RPMI8226 (cell line): Measurements from ENCODE around the gene NOTUM.
A peak's percentile ranks its signal among the peaks of the same experiment; 100 is the strongest.

ENCODE experiments used
- DNase-seq: peaks from one replicate; pipeline ENCODE4 v3.0.0-alpha.2; 2015

The NOTUM gene

DNA sequence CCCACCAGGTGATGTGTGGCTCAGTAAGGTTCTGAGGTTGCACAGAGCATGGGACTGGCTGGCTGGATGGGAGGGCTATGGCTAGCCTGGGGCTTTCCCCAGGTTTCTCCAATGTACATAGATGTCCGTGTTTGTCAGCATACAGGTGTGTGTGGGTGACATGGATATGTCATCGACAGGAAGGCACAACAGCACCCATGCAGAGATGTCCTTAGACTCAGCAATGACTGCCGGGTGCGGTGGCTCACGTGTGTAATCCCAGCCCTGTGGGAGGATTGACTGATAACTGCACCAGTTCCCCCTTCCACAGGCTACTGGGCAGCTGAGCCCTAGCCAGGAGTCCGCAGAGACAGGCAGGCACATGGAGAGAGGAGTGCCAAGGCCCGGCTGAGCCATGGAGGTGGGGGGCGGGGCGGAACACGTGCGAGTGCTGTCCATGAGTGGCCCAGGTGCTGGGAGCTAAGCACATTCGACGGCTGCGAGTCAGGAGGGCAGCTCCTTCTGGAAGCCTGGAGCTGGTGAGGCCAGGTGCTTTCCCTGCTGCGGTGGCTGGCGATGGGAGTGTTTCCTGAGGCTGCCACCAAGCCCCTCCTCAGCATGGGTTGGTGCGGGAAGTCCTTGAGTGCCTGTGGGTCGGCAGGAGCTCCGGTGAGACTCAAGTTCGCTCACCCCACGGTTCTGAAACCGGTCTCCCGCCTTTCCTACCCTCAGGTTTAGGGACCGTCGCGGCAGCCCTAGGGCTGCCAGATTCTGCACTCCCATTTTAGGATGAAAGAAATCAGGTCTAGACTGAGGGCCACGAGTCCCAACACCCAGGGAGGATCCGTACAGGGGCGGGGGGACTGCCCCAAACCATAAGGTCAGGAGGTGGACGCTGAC lies 15.6 kb upstream of the NOTUM start:
- peak; percentile 74 for DNase-seq

DNA sequence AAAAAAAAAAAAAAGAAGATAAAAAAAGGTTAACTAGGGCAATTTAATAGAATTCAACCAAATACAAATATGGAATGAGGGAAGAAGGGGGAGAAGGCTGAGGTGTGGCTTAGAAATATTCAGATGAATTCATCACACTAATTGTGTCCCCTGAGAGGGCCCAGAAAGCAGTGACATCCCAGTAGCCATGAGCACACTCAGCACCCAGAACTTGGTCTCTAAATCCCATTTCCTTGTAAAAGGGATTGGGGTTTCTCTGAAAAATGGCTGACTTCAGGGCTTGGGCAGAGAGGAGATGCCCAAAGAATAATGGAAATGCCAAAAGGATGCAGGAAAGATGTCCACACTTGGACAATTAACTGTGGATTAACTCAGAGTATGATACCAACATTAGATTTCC lies 12.4 kb upstream of the NOTUM start:
- DNase-seq: no peak

DNA sequence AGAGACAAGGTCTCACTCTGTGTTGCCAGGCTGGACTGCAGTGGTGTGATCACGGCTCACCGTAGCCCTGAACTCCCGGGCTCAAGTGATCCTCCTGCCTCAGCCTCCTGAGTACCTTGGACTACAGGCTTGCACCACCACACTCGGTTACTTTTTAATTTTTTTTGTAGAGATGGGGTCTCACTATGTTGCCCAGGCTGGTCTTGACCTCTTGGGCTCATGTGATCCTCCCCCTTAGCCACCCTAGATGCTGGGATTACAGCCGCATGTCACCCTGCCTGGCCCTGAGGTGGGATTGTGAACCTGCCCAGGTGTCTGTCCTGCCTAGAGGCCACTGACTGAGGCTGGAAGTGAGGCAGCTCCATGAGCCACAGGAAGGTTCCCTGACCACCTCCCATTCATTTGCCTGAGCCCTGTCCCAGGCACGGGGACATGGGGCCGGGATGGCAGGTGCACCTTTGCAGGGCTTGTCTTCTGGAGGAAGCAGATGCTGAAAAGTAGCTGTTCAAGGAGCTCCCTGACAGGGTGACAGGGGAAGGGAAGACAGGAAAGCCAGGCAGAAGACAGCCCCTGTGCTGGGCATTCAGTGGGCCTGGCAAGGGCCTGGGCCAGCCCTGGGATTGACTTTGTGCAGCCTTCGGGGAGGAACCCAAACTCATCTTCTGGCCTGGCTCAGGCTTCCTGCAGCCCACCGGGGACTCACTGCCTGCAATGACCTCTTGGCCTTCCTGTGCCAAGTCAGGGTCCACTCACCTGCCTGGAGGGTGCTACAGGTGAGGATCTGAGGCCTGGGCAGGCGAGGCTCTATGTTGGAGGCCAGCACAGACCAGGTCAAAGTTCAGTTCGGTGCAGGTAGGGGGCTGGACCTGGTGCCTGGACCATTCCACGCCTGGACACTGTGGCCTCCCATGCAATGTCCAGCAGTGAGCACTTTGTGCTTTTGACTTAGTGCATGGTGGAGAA lies 8.1 kb upstream of the NOTUM start:
- no peak for DNase-seq

DNA sequence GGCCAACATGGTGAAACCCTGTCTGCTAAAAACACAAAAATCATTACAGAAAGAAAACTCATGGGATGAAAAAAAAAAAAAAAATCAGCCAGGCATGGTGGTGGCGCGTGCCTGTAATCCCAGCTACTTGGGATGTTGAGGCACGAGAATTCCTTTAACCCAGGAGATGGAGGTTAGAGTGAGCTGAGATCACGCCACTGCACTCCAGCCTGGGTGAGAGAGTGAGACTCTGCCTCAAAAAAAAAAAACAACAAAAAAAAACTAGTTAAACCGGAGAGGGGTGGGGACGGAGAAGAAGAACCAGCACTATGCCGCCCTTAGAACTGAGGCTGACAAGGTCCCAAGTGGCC lies 7.4 kb upstream of the NOTUM start:
- no peak for DNase-seq

DNA sequence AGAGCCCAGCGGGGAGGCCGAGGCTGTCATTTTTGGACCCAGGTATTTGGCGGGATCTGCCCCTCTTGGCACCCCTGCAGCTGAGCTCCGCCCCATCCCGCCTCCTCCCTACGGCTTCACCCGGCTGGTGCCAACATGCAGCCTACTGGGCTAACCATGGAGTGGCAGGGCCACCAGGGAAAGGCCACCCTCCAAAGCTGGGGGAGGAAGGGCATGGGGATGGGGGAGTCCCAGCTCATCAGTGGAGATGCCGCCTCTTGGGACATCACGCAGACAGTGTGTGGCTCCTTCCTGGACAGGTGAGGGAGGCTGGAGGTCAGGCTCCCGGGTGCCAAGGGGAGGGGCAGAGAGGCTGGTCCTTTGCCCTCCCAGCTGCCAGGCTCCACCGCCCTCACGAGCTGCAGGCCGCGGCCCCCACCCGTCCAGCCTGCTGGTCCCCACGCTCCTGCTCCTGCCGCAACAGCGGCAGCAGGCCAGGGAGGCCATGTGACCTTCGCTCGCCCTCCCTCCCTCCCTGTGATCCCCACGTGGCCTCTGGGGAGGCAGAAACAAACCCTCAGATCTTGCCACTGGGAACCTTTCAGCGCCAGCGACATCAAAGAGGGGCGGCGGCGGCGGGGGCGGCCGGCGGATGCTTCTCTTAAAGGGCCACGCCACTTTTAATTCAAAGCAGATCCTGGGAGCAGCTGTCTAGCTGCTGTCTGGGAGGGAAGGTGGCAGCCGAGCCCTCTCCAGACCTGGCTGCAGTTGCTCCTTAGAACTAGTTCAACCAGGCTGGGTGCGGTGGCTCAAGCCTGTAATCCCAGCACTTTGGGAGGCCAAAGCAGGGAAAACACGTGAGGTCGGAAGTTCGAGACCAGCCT lies 6.8 kb upstream of the NOTUM start:
- peak; percentile 90 for DNase-seq

DNA sequence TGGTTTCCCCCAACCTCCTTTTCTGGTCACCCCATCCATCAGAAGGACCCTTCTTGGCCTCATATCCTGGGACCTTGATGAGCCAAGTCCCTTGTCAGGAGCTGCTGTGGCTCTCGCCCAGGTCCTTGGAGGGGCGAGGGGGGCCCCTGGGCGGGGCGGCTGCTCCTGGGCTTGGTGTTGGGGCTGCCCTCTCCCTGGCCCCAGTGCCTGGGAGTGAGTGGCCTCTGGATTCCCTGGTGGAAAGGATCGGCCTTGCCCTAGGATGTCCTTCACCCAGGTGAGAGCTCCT lies 6.2 kb upstream of the NOTUM start:
- DNase-seq: no peak

DNA sequence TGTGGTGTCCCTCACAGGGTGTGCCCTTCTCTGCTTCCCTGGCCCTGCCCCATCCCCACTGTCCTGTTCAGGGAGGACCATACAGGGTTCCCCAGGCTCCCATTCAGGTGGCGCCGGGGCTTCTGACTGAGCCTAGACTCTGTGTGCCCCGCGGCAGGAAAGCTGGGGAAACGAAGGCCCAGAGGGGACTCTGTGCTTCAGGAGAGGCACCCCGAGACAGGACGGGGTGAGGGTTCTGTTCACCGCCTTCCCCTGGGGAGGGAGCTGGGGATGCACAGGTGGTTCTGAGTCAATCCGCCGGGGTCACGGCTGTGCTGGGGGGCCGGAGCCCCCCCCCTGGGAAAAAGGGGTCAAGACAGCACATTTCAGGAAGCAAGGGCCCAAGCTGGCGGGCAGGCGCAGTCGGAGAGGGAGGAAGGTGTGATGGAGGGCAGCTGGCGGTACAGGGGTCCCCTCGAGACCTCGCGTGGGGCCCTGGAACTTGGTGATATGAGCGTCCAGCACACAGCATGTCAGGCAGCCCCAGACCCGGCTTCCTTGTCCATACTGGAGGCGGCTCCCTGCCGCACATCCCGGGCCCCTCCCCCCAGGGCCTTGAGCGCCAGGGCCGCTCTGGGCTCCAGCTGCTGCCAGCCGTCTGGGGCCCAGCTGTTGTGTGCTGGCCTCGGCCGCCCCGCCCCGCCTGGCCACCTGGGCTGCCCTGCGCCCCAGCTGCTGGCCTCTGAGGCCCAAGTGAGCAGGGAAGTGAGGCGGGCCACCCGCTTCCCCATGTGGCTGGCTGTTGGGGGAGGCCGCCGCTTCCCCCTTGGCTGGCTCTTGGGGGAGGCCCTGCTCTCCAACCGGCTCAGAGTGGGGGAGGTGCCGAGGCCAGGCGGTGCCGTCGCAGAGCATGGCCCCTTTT lies 5.6 kb upstream of the NOTUM start:
- DNase-seq: peak; percentile 77

DNA sequence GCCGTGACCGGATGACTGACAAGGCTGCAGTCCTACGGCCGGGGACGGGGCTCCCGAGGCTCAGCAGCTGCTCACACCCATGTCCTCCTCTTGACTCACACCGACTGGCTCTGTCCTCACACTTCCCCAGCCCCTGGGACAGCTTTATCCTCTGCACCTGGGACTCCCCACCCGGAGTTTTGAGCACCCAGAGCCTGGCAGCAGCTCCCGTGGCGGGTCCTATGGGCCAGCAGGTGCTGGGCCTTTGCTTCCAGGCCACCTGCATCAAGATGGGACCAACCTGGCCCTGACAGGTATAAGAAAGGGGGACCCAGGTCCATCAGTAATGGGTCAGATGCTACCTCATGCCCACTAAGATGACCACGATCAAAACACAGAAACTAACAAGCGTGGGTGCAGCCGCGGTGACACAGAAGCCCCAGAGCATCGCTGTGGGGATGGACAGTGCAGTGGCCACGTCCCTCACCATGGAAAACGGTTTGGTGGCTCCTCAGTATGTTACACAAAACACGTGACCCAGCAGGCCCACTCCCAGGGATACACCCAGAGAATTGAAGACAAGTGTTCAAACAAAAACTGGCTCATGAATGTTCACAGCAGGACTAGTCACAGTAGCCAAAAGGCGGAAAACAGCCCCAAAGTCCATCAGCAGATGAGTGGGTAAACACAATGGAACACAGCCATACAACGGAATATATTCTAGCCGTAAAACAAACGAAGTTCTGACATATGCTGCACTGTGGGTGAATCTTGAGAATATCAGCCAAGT lies 3.3 kb upstream of the NOTUM start:
- peak; percentile 4 for DNase-seq

DNA sequence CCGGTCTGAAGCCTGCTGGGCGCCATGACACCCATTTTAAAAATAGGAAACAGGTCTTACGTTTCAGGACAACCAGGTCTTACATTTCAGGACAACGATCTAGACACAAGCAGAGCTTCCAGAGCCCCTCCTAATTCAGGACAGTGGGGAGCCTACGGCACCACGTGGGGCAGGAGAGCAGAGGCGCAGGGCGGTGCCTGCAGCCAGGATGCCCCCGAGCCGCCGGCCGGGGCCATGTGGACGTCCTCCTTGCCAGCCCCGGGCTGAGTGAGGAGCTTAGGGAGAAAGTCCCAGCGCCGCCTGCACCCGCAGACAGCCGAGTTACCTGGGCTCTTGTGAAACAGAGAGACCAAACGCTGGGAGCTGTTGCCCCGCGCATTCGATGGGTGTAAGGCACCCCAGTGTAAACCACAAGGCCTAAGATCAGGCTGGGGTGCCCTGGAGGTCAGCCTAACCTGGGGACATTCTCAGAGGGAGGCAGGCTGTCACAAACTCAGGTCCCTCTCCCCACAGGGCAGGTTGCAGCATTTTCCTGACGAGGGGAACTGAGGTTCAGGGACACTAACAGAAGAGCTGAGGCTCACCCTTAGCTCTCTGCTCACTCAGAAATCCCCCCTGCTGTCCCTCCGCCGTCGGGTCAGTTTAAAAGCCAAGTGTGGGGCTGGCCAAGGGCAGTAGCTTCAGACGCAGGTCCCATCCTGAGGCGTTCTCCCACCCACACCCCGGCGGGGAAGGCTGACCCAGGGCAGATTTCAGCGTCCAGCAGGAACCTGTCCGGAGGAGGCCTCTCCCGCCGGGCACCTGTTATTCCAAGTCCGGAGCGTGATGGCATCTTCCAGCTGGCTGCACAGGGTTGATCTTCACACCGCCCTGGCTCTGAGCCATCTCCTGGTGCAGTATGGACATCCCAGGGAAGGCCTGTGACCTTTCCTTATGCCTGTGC lies 1.8 kb upstream of the NOTUM start:
- DNase-seq: peak; percentile 21

DNA sequence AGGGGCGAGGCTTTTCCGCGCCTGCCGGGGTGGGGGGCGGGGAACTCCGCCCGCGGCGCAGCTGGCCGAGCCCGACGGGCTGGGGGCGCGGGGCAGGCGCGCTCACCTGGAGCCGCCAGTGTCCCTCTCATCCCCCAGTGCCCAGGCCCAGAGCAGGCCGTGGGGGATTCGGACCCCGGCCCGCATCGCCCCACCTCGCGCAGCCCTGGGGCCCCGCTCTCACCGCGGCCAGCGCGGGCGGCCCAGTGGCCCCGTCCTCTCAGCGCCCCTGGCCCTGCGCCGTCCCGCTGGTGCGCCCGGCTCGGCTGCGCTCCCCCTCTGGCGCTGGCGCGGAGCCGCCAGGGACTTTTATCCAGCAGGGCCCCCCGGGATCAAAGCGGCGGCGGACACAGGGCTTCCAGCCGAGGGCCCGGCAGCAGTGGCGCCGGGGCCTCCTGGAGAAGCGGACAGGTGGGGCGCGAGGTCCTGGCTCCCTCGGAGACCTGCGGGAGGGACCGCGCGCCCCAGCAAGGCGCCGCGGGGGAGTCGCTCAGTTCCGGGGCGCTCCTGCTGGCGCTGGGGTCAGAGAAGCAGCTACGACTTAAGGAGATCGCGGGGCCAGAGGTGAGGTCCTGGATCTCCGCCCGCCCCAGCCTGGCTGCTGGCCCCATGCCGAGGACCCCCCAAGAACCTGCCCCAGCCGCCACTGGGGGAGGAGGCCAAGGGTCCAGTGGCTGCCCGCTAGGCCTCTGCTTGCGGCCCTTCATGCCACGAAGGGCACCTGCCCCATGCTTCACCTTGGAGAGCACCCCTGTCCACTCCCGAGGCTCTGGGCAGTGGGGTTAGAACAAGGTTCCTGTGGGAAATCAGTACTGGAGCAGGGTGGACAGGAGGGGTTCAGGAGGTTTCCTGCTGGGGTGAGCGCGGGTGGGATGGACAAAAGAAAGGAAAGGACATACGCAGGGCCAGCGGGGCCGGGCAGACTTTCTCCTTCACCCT lies 823 bp upstream of the NOTUM start:
- DNase-seq: no peak

DNA sequence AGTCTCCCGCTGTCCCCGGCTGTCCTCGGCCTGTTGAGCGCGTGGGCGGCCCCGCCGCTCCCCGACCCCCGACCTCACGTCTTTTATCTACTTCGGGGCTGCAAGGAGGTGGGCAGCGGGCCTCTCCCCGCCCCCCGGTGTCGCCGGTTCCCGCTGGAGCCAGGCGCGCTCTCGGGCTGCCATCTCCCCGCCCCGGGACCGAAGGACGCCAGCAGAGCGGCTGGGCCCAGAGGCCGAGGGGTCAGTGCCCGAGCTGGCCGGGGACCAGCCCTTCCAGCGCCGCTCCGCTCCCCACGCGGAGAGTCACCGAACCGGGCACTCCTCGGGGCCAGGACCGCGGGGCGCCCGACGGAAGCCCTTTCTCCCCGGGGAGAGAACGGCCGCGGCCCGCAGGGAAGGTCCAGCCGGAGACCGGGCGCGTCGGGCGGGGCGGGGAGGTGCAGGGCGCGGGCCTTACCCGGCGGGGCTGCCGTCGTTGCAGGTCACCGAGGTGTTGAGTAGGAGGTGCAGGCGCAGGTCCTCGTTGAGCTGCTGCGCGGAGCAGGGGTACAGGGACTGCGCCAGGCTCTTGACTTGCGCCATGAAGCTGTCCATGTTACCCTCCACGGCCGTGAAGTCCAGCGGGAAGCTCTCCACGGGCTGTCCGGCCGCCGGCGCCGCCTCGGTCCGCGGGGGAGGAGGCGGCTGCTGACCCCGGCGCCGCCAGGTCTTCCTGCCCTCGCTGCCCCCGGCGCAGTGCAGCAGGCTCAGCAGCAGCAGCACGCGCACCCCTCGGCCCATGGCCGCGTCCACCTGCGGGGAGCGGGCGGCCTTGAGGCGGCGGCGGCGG lies 643 bp downstream of the NOTUM start:
- DNase-seq: peak; percentile 25

DNA sequence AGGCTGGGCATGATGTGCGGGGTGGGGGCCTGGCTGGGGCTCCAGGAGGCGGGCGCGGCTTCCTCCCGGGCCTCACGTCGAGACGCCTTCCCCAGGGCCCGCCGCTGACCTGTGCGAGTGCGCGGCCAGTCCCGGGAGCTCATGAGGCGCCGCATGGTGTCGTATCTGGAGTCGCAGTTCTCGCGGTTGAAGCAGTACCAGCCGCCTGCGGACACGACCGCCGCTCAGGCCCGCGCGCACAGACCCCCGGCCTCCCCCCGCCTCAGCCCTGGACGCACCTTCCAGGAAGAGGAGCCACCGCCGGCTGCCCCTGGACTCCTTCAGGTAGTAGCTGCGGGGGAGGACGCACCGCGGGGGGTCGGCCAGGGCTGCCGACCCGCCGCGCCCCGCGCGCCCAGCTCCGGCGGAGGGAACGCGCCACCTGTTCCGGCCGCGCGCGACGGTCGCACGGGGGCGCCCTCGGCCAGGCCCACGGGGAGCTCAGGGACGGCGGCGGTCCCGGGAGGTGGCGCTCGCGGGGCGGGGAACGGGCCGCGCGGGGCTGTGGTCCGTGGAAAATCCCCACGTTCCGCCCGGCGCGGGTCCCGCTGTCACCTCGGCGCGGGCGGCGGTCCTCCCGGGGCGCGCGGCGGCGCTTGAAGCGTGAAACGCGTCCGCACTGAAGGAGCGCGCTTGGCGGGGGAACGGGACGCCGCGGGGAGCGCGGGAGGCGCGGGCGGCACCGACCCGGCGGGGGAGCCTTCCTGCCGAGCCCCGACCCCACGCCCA lies 1.4 kb downstream of the NOTUM start:
- DNase-seq: peak; percentile 78

DNA sequence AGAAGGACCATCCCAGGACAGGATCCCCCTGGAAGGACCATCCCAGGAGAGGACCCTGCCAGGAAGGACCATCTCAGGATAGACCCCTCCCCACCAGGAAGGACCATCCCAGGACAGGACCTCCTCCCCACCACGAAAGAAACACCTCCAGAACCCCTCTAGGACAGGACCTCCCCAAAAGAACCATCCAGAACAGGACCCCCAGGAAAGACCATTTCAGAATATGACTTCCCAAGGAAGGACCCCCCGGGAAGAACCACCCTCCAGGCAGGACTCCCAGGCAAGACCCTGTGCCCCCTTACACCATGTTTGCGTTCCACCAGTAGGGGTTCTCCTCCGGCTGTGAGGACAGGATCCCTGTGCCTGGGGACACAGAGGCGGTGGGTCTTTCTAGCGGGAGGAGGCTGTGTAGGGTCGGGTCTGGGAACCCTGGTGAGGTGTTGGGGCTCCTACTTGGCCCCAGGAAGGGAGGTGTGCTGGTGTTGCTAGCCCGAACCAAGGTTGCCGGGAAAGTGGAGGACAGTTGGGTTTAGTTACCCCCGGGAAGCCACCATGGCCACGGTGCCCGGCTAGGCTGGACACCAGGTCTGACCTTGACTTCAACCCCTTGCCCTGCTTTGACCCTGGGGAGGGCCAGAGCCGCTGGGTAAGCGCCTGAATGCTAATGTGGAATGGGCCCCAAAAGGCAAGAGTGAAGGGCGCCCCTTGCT lies 2.2 kb downstream of the NOTUM start:
- DNase-seq: no peak

DNA sequence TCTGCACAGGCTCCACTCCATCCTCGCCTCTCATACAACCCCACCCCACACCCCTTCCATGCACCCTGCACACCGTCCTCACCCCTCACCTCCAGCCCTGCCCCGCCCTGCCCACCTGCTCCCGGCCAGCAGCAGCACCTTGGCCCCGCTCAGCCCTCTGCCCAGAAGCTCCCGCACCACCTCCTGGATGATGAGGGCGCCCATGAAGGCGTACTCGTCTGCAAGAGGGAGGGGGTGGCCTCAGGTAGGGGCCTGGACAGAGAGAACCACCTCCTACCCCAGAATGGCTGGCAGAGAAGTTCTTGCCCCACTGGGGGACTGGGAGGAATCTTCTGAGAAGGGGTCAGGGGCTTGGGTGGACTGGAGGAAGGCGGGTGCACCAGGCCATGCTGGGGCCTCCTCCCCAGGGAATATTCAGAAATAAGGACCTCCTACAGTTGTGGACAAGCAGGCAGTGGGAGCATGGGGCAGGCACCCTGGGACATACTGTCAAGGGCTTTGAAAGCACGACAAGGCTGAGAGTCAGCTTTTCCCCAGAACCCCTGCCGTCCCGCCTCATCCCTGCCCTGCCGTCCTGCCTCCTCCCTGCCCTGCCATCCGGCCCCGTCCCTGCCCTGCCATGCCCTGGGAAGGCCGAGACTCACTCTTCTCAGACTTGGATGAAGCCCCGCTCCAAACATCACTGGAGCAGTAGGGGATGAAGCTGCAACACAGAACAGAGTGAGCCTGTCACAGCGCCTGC lies 3.1 kb downstream of the NOTUM start:
- DNase-seq: no peak
